Kidney (tissue), 14 donors: ENCODE data around the gene KDM1A. TPM values are rescaled to one million over a fixed set of nuclear protein-coding genes. Genes with fewer than 3 reads are reported as not detected.
A peak's percentile ranks its signal among the peaks of the same experiment; 100 is the strongest.

Source experiments
- DNase-seq, 5 donors: peaks; one replicate each; pipeline ENCODE4 v3.0.0-alpha.2; 2013 to 2020
- FAIRE-seq: peaks from 2 replicates; lab custom pipeline; 2012; peaks lifted over from hg19 to GRCh38; lab: Jason Lieb, UNC
- H3K27ac ChIP-seq, 2 donors: one replicate each; pipeline ENCODE4 v1.7.0; 2013; ENCODE audit warnings: low read depth in 2 of 2, low read length in 2 of 2, inconsistent platforms in 1 of 2
- H3K27me3 ChIP-seq: one replicate; pipeline ENCODE4 v1.7.1; 2013; ENCODE audit warnings: low read length, inconsistent platforms; ENCODE audit not compliant: control insufficient read depth, insufficient read depth
- H3K36me3 ChIP-seq, 3 donors: one replicate each; pipeline versions ENCODE4 v1.7.0 to v1.7.1; 2013; ENCODE audit warnings: low read length in 3 of 3, control low read depth in 1 of 3, inconsistent platforms in 1 of 3; ENCODE audit not compliant: insufficient read depth in 3 of 3, control insufficient read depth in 2 of 3
- H3K4me1 ChIP-seq, 3 donors: one replicate each; pipeline versions ENCODE4 v1.7.0 to v1.7.1; 2013; ENCODE audit warnings: low read length in 3 of 3, inconsistent platforms in 1 of 3, low read depth in 1 of 3; ENCODE audit not compliant: control insufficient read depth in 2 of 3, insufficient read depth in 2 of 3
- H3K4me3 ChIP-seq, 3 donors: one replicate each; pipeline versions ENCODE4 v1.7.0 to v1.8.1; 2013; ENCODE audit warnings: low read length in 3 of 3, control low read depth in 1 of 3, inconsistent platforms in 1 of 3
- H3K9ac ChIP-seq, 3 donors: one replicate each; pipeline versions ENCODE4 v1.7.0 to v1.7.1; 2013; ENCODE audit warnings: low read length in 3 of 3, control low read depth in 1 of 3, inconsistent platforms in 1 of 3
- H3K9me3 ChIP-seq, 3 donors: one replicate each; pipeline versions ENCODE4 v1.7.0 to v1.7.1; 2013; ENCODE audit warnings: low read length in 3 of 3, control low read depth in 1 of 3, inconsistent platforms in 1 of 3; ENCODE audit not compliant: control insufficient read depth in 2 of 3, insufficient read depth in 1 of 3
- intact Hi-C: fragments of 100-400 bp; cut with DNase I; formaldehyde crosslinking; loops from one replicate; pipeline ENCODE4 v1.11.1; 2022
- polyA plus RNA-seq: library from polyadenylated mRNA; stranded (reverse); fragments of 350-450 nt; fragmentation: Illumina TruSeq; extraction: RNeasy Lipid Tissue Mini Kit (QIAGEN cat#74804); gene quantifications from one replicate; pipeline ENCODE4 v1.2.3, GENCODE V29; 2014; ENCODE audit warnings: low read depth, low replicate concordance; ENCODE audit not compliant: insufficient read depth
- total RNA-seq: library from RNA; stranded (reverse); fragmentation: NEBNext Ultra II Directional; extraction: Animal tissue kit (Norgen Biotek cat#: 25700); gene quantifications from one replicate; pipeline ENCODE4 v1.2.1, GENCODE V29; 2021
- TF ChIP-seq, protein P1 (sequence below): IDR thresholded peaks from 3 replicates; pipeline ENCODE4 v1.5.1; 2012; ENCODE audit warnings: mild to moderate bottlenecking, moderate library complexity, borderline replicate concordance; ENCODE audit not compliant: insufficient read depth; ENCODE audit errors: extremely low read depth
- donor health status: control.
- donor health status: control.
- donor health status: control.
- donor health status: control.
- donor health status: control.
- donor health status: DM: yes; HTN: yes; CAD: no.
- donor health status: Normal renal cell carcinoma (clear cell type).

Gene KDM1A
- total and polyA plus RNA-seq, 2 donors from 2014 or later: 33.3 to 54.4 TPM

- Histone ChIP-seq H3K36me3 (no peaks in the 10 kb centered on the region), H3K27ac (peak overlapping the region; percentile 36 to 62), H3K9ac (peak overlapping the region; percentile 68 to 86 (median 74)), H3K9me3 (peaks cover 0 to 1% (median 0%) of the 10 kb centered on the region in 3 donors), H3K27me3 (no peaks in the 10 kb centered on the region), H3K4me3 (peak overlapping the region; percentile 63 to 99 (median 93)), H3K4me1 (peaks cover 0 to 4% (median 4%) of the 10 kb centered on the region in 3 donors)
- TF ChIP-seq, protein P1, sequence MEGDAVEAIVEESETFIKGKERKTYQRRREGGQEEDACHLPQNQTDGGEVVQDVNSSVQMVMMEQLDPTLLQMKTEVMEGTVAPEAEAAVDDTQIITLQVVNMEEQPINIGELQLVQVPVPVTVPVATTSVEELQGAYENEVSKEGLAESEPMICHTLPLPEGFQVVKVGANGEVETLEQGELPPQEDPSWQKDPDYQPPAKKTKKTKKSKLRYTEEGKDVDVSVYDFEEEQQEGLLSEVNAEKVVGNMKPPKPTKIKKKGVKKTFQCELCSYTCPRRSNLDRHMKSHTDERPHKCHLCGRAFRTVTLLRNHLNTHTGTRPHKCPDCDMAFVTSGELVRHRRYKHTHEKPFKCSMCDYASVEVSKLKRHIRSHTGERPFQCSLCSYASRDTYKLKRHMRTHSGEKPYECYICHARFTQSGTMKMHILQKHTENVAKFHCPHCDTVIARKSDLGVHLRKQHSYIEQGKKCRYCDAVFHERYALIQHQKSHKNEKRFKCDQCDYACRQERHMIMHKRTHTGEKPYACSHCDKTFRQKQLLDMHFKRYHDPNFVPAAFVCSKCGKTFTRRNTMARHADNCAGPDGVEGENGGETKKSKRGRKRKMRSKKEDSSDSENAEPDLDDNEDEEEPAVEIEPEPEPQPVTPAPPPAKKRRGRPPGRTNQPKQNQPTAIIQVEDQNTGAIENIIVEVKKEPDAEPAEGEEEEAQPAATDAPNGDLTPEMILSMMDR: no peak
- DNase-seq (peak in 3 of 5 donors; percentile 24 to 54 (median 47)), FAIRE-seq (no peak)
- intact Hi-C loops: no loop called here
These were observed 591 bp upstream of the KDM1A start for GRCh38 chr1:23018661-23019093.

DNA sequence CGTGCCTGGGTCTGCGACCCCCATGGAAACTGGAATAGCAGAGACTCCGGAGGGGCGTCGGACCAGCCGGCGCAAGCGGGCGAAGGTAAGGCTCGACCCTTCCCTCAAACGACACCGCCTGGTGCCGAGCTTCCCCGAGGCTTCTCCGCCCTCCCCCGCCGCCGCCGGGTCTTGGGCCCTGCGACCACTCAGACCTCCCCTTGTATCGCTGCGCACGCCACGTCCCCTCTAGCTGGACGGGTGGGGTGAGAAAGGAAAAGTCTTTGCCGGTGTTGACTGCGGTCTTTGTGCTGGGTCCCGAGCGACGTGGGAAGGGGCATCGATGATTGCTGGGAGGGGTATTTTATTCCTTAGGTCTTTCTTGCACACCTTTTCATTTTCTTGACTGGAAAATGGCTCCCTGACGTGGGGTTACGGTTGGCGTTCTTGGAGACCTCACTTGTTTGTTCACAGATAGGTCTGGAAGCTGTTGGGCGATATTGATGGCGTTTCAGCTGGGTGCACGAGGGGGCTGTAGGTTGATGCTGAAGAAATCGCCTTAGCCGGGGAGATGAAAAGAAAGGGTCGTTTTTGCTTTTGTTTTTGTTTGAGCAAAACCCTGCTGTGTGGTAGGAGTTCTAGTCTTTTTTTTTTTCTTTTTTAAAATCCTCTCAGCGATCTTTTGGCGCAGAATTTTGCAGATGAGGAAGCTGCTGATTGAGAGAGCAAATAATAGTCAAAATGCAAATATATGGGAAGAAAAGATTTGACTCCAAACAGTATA, 776 bp downstream of the KDM1A start:
- peaks cover 0 to 4% (median 4%) of the 10 kb centered on the region in 3 donors for H3K4me1 ChIP-seq
- H3K4me3 ChIP-seq: peak overlapping the region; percentile 80 to 95 (median 93)
- no peaks in the 10 kb centered on the region for H3K27me3 ChIP-seq
- FAIRE-seq: no peak
- TF ChIP-seq, protein P1: no peak
- H3K36me3 ChIP-seq: no peaks in the 10 kb centered on the region
- peak overlapping the region; percentile 76 to 96 (median 91) for H3K9ac ChIP-seq
- DNase-seq: peak; percentile 71 to 81 (median 80)
- intact Hi-C loops: no loop called here
- H3K27ac ChIP-seq: peak overlapping the region; percentile 81 to 82
- peaks cover 0 to 1% (median 0%) of the 10 kb centered on the region in 3 donors for H3K9me3 ChIP-seq

- intact Hi-C loops: no loop called here
- H3K9me3 ChIP-seq: peaks cover 0 to 1% (median 0%) of the 10 kb centered on the region in 3 donors
- no peaks in the 10 kb centered on the region for H3K36me3 ChIP-seq
- H3K27me3 ChIP-seq: no peaks in the 10 kb centered on the region
- H3K4me3 ChIP-seq: peak overlapping the region; percentile 80 to 95 (median 93)
- peaks cover 0 to 4% (median 4%) of the 10 kb centered on the region in 3 donors for H3K4me1 ChIP-seq
- TF ChIP-seq, protein P1: no peak
- peak overlapping the region in 2 of 3 donors; percentile 51 to 96 for H3K9ac ChIP-seq
- FAIRE-seq (no peak), DNase-seq (peak in 3 of 5 donors; percentile 21 to 57 (median 50))
- H3K27ac ChIP-seq: no peak overlapping the region
These were observed 1.6 kb downstream of the KDM1A start for GRCh38 chr1:23020706-23021405.
